K562 (cell line): ENCODE data around the gene CTIF. TPM values are rescaled to one million over a fixed set of nuclear protein-coding genes. Genes with fewer than 3 reads are reported as not detected.
A peak's percentile ranks its signal among the peaks of the same experiment; 100 is the strongest.

Experiments
- ATAC-seq: fragments of 200-7000 bp; cut with Tn5 transposase; 3 replicates; pipeline ENCODE4 v1.9.1; 2020; ENCODE audit warnings: moderate library complexity
- BruUV-seq: library from RNA; stranded (reverse); fragments of 400-500 nt; replicated peaks from 2 replicates; lab custom pipeline; 2021; lab: Mats Ljungman, UMichigan
- CTCF ChIA-PET: fragments of 300-600 bp; formaldehyde crosslinking; extraction: SDS; loops from one replicate; lab custom pipeline; 2021; ENCODE audit warnings: low intra/inter-chr PET ratio; lab: Yijun Ruan, JAX
- POLR2A ChIA-PET: fragments of 300-600, 350-650 bp; sonication (Branson Sonifier 250); formaldehyde crosslinking; extraction: SDS; loops from one replicate; lab custom pipeline; 2021; ENCODE audit warnings: antibody characterized with exemption, inconsistent platforms; lab: Yijun Ruan, JAX
- DNase-seq, 4 experiments: peaks; one replicate each; pipeline versions ENCODE4 v3.0.0 to v3.0.0-alpha.2; 2011 to 2018; ENCODE audit warnings: low spot score in 3 of 4, mixed read lengths in 3 of 4; ENCODE audit errors: extremely low read depth in 1 of 4
- FAIRE-seq: peaks from 2 replicates; lab custom pipeline; 2011; peaks lifted over from hg19 to GRCh38; lab: Jason Lieb, UNC
- H2AFZ ChIP-seq: 2 replicates; pipeline ENCODE4 v1.6.0; 2011; ENCODE audit warnings: low read depth, low read length, control low read depth, inconsistent platforms
- H3K27ac ChIP-seq: fragments of 200-600 bp; 3 replicates; pipeline ENCODE4 v1.8.0; 2011; ENCODE audit warnings: low read depth, mild to moderate bottlenecking, control low read depth, inconsistent platforms, low read length, moderate library complexity, mixed read lengths; ENCODE audit errors: extremely low read depth
- H3K27me3 ChIP-seq, 2 experiments: fragments of 300-600 bp in 1 of 2; 2 replicates in 1 of 2; 3 replicates in 1 of 2; pipeline versions ENCODE4 v1.6.0 to v1.8.0; 2011; ENCODE audit warnings: inconsistent platforms in 2 of 2, low read length in 2 of 2, mild to moderate bottlenecking in 1 of 2, mixed read lengths in 1 of 2, moderate library complexity in 1 of 2; ENCODE audit not compliant: control insufficient read depth in 2 of 2, insufficient read depth in 2 of 2
- H3K36me3 ChIP-seq: fragments of 300-600 bp; 3 replicates; pipeline ENCODE4 v1.8.0; 2011; ENCODE audit warnings: mild to moderate bottlenecking, low read length, inconsistent platforms; ENCODE audit not compliant: control insufficient read depth, insufficient read depth
- H3K4me1 ChIP-seq, 2 experiments: fragments of 200-600 bp in 1 of 2; replicated peaks in 1 of 2; 2 replicates in 1 of 2; 3 replicates in 1 of 2; pipeline versions ENCODE4 v1.5.1 to v1.8.0; 2011; ENCODE audit warnings: inconsistent platforms in 2 of 2, low read length in 2 of 2, mild to moderate bottlenecking in 1 of 2, mixed read lengths in 1 of 2, moderate library complexity in 1 of 2; ENCODE audit not compliant: control insufficient read depth in 2 of 2, insufficient read depth in 2 of 2
- H3K4me2 ChIP-seq: 2 replicates; pipeline ENCODE4 v1.6.1; 2011; ENCODE audit warnings: low read length, control low read depth, inconsistent platforms, mixed read lengths; ENCODE audit not compliant: insufficient read depth
- H3K4me3 ChIP-seq: fragments of 200-600 bp; sonication (generic), shearing (Covaris generic); 2 replicates; pipeline ENCODE4 v1.5.1; 2016; ENCODE audit warnings: control low read depth, inconsistent platforms
- H3K79me2 ChIP-seq: fragments of 200-600 bp; 3 replicates; pipeline ENCODE4 v1.8.0; 2011; ENCODE audit warnings: low read length, inconsistent platforms; ENCODE audit not compliant: control insufficient read depth, insufficient read depth
- H3K9ac ChIP-seq, 2 experiments: 2 replicates each; pipeline versions ENCODE4 v1.6.0 to v1.6.1; 2011; ENCODE audit warnings: low read depth in 2 of 2, low read length in 2 of 2, control low read depth in 1 of 2, inconsistent platforms in 1 of 2, mild to moderate bottlenecking in 1 of 2, mixed read lengths in 1 of 2; ENCODE audit not compliant: insufficient read depth in 1 of 2
- H3K9me1 ChIP-seq: one replicate; pipeline ENCODE4 v1.6.0; 2011; ENCODE audit warnings: inconsistent platforms, mild to moderate bottlenecking, low read length, moderate library complexity; ENCODE audit not compliant: control insufficient read depth, insufficient read depth
- H3K9me3 ChIP-seq: replicated peaks from 2 replicates; pipeline ENCODE4 v1.5.1; 2011; ENCODE audit warnings: low read depth, low read length, inconsistent platforms; ENCODE audit not compliant: control insufficient read depth, insufficient read depth
- H4K20me1 ChIP-seq: replicated peaks from 2 replicates; pipeline ENCODE4 v1.6.1; 2011; ENCODE audit warnings: low read length, inconsistent platforms, mixed read lengths; ENCODE audit not compliant: control insufficient read depth, insufficient read depth
- CREM ChIP-seq: IDR thresholded peaks from 2 replicates; pipeline ENCODE4 v1.6.1; 2014; ENCODE audit warnings: antibody characterized with exemption, low read depth
- ETV1 ChIP-seq: fragments of 450-650 bp; conservative IDR thresholded peaks from 2 replicates; pipeline ENCODE4 v1.6.1; 2016; ENCODE audit warnings: missing genetic modification characterization, control low read depth, low read depth, missing compliant biosample characterization
- FOXA1 ChIP-seq: fragments of 450-650 bp; IDR thresholded peaks from 2 replicates; pipeline ENCODE4 v1.6.1; 2016; ENCODE audit warnings: mild to moderate bottlenecking, borderline replicate concordance
- FOXJ2 ChIP-seq: fragments of 200-800 bp; sonication (Bioruptor generic); IDR thresholded peaks from 2 replicates; pipeline ENCODE4 v1.6.1; 2016; ENCODE audit warnings: missing genetic modification characterization, missing compliant biosample characterization
- GABPA ChIP-seq: fragments of 200-800 bp; sonication (Bioruptor generic); conservative IDR thresholded peaks from 2 replicates; pipeline ENCODE4 v1.6.1; 2016; ENCODE audit warnings: low read depth, missing genetic modification characterization, missing compliant biosample characterization
- KLF6 ChIP-seq: fragments of 250-450 bp; sonication (Bioruptor Pico); IDR thresholded peaks from 2 replicates; pipeline ENCODE4 v1.4.0; 2020; ENCODE audit warnings: mild to moderate bottlenecking, moderate library complexity, borderline replicate concordance
- MTA3 ChIP-seq: fragments of 450-650 bp; formaldehyde crosslinking; IDR thresholded peaks from 2 replicates; pipeline ENCODE4 v1.6.1; 2017; ENCODE audit warnings: mild to moderate bottlenecking, borderline replicate concordance
- MYC ChIP-seq, 2 experiments: fragments of 250-450 bp in 1 of 2; sonication (Bioruptor Pico) in 1 of 2; IDR thresholded peaks; 2 replicates each; pipeline versions ENCODE4 v1.5.1 to v1.6.1; 2012 to 2021; ENCODE audit warnings: low read depth in 2 of 2, borderline replicate concordance in 1 of 2, improper control_type of control experiment in 1 of 2, low read length in 1 of 2, mild to moderate bottlenecking in 1 of 2, moderate library complexity in 1 of 2
- NUFIP1 ChIP-seq: fragments of 450-650 bp; IDR thresholded peaks from 2 replicates; pipeline ENCODE4 v1.6.1; 2018; ENCODE audit not compliant: partially characterized antibody
- PREB ChIP-seq: sonication (generic); formaldehyde crosslinking; IDR thresholded peaks from 2 replicates; pipeline ENCODE4 v1.8.1; 2023; ENCODE audit warnings: mild to moderate bottlenecking, missing genetic modification reagents
- SMARCA4 ChIP-seq: fragments of 450-650 bp; IDR thresholded peaks from 2 replicates; pipeline ENCODE4 v1.6.1; 2016
- THRAP3 ChIP-seq: fragments of 450-650 bp; IDR thresholded peaks from 2 replicates; pipeline ENCODE4 v1.6.1; 2016; ENCODE audit warnings: mild to moderate bottlenecking, inconsistent platforms, borderline replicate concordance
- ZNF778 ChIP-seq: fragments of 450-650 bp; formaldehyde crosslinking; IDR thresholded peaks from 2 replicates; pipeline ENCODE4 v1.4.0; 2020; ENCODE audit warnings: mild to moderate bottlenecking, moderate library complexity
- WGBS: fragments of 100-300 bp; shearing (Covaris generic); methylation state at CpG from one replicate; pipeline ENCODE4 v1.1.6; 2016; ENCODE audit warnings: low coverage, mixed read lengths; ENCODE audit not compliant: insufficient coverage; ENCODE audit errors: missing lambda C conversion rate; 5-methylcytosine and 5-hydroxymethylcytosine counted together
- in situ Hi-C: fragments of 300-500 bp; cut with MboI; formaldehyde crosslinking; loops from 4 replicates; pipeline ENCODE4 v1.15.0; 2018; ENCODE audit warnings: inconsistent platforms, mixed read lengths
- intact Hi-C: fragments of 100-400 bp; cut with micrococcal nuclease; formaldehyde crosslinking; loops from 2 replicates; pipeline ENCODE4 v1.14.2; 2022
- polyA plus RNA-seq, 8 experiments: library from polyadenylated mRNA; depleted of rRNA in 4 of 8; stranded (reverse) in 5 of 8; unstranded in 3 of 8; fragments of >200 nt; fragmentation: Nextera tagmentation in 2 of 8; fragmentation: Illumina TruSeq in 1 of 8; extraction: Ambion mirVana in 2 of 8; extraction: Trizol in 1 of 8; gene quantifications; 2 replicates each; pipeline versions ENCODE4 v1.2.1 to v1.2.3, GENCODE V29; 2011 to 2014; ENCODE audit warnings: inconsistent platforms in 1 of 8, missing spikeins in 1 of 8
- total RNA-seq, 7 experiments: library from RNA; depleted of rRNA in 6 of 7; stranded (reverse); fragments of >200 nt in 6 of 7; fragmentation: Illumina TruSeq in 2 of 7; extraction: Trizol in 2 of 7; gene quantifications; 2 replicates each; pipeline versions ENCODE4 v1.2.1 to v1.2.3, GENCODE V29; 2011 to 2021; ENCODE audit warnings: low replicate concordance in 1 of 7

Gene CTIF
- total and polyA plus RNA-seq, 9 of the 15 experiments (the other 6 are each of a cell fraction or from before 2014, with no cell fraction given): 0.17 to 11.5 (median 2.2) TPM

GRCh38 chr18:48832938-48833700 lies 294.3 kb downstream of the CTIF start:
- no peak for FAIRE-seq
- TF ChIP-seq MTA3 (no peak), PREB (CRISPR knock-in tag) (no peak), FOXJ2 (no peak), ZNF778 (CRISPR knock-in tag) (no peak), ETV1 (peak; percentile 45), MYC (IDR thresholded peaks at IDR 0.05; ENCODE audit: low read depth, low read length) (no peak), MYC (CRISPR knock-in tag; IDR thresholded peaks at IDR 0.05; ENCODE audit: borderline replicate concordance, low read depth) (no peak), NUFIP1 (no peak), SMARCA4 (no peak), THRAP3 (no peak), CREM (no peak), KLF6 (CRISPR knock-in tag) (no peak), GABPA (peak; percentile 30; the same call in 1 of the 2 replicates), FOXA1 (no peak)

More at GRCh38 chr18:48832938-48833700, 294.3 kb downstream of the CTIF start:
- Histone ChIP-seq H3K4me2 (no peak overlapping the region), H3K79me2 (no peaks in the 10 kb centered on the region), H3K9me3 (no peaks in the 10 kb centered on the region), H3K4me1 (peaks cover 27 to 41% of the 10 kb centered on the region in 2 experiments), H3K9ac (no peak overlapping the region; a peak in 1 of 4 replicates), H3K9me1 (no peaks in the 10 kb centered on the region), H3K4me3 (no peak overlapping the region), H2AFZ (no peak overlapping the region), H3K36me3 (no peaks in the 10 kb centered on the region), H3K27ac (no peak overlapping the region), H4K20me1 (peaks cover 4% of the 10 kb centered on the region; the same call in 1 of the 2 replicates), H3K27me3 (no peaks in the 10 kb centered on the region)
- WGBS: 75% methylated on average over 14 of the region's 16 CpGs
- BruUV-seq: no TSS peak
- in situ Hi-C loops (no loop called here), intact Hi-C loops (no loop called here)
- DNase-seq (no peak), ATAC-seq (no peak)
- POLR2A ChIA-PET: interaction anchor here (0.7 kb wide), 1 partner anchor 9 kb away, joined by 3 read pairs; no protein-coding TSS in a partner anchor
- CTCF ChIA-PET: no interaction called here
